ENCODE data around the gene PDIA6. TPM values are rescaled to one million over a fixed set of nuclear protein-coding genes. Genes with fewer than 3 reads are reported as not detected.

The PDIA6 gene
- total RNA-seq, 5 donors from 2014 or later (not counting 1 experiment from before 2014, with no cell fraction given), result 32.6 to 72.3 (median 50.9) TPM

DNA sequence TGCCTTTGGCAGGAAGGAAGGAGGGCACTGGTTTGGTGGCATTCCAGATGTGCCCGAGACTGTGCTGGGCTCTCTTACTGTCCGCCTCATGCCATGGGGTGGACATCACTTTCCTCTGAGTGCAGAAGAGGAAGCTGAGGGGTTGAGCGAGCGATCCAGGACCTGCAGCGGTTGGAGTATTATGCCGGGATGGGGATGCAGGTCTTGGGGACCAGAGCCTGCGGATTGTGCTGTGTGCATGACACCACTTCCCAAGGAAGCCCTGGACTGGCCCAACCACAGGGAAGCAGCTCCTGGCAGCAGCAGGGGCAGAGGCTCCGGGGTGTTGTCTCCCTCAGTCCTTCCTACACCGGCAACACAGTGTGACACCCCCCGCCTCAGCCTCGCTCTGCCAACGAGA is 46.7 kb downstream of the PDIA6 start:
- Histone ChIP-seq H3K27me3 (replicated peaks in 1 of 2; ENCODE audit: control insufficient read depth in 2 of 2, extremely low read depth in 1 of 2, insufficient read depth in 2 of 2, low read length in 1 of 2) (peaks cover 0 to 25% of the 10 kb centered on the region in 2 experiments), H3K4me3 (ENCODE audit: control insufficient read depth in 1 of 2, extremely low read depth in 1 of 2, low read length in 1 of 2) (no peak overlapping the region), H3K27ac (ENCODE audit: low read length) (no peak overlapping the region), H3K36me3 (ENCODE audit: control insufficient read depth in 2 of 2, extremely low read depth in 1 of 2, insufficient read depth in 1 of 2, low read length in 1 of 2) (no peaks in the 10 kb centered on the region), H3K9me3 (no peaks in the 10 kb centered on the region), H3K4me1 (ENCODE audit: control insufficient read depth in 1 of 2, extremely low read depth in 1 of 2, insufficient read depth in 2 of 2, low read length in 2 of 2) (no peaks in the 10 kb centered on the region)
- DNase-seq (no peak), ATAC-seq (replicated peaks in 1 of 4) (no peak)
- H3K4me1 Mint-ChIP-seq, result peaks cover 0 to 4% (median 0%) of the 10 kb centered on the region in 3 donors
- no peak overlapping the region for H3K4me3 Mint-ChIP-seq
- no peaks in the 10 kb centered on the region for H3K9me3 Mint-ChIP-seq
- CTCF ChIA-PET, result no interaction called here
- H3K27me3 Mint-ChIP-seq, result peaks cover 4% of the 10 kb centered on the region in 2 donors
- no peak overlapping the region for H3K27ac Mint-ChIP-seq
- POLR2A ChIA-PET, result interaction anchor here in 1 of 2 donors (0.6 kb wide), 1 partner anchor 854 kb away, joined by 3 read pairs; no protein-coding TSS in a partner anchor
- 89% methylated on average over 11 of the region's 12 CpGs for WGBS (ENCODE audit: insufficient coverage)
- no peaks in the 10 kb centered on the region for H3K36me3 Mint-ChIP-seq

DNA sequence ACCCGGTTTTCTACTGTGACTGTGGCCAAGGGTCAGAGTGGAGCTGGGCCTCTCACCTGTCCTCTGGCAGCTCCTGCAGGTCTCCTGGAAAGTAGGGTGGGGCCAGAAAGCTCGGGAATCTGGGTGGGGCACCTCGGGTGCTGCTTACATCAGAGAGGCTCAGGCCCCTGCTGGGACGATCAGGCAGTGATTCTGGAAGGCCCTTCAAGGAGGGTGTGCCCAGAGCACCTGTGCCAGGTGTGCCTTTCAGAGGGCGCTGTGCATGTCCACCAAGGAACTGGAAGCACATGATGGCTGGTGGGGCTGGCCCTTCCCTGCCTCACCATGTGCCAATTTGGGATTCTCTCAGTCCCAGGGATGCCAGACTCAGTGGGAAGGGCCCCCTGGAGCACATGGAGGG is 47.1 kb downstream of the PDIA6 start:
- no peak for DNase-seq
- ATAC-seq (replicated peaks in 1 of 4), result no peak
- Histone ChIP-seq H3K27me3 (replicated peaks in 1 of 2; ENCODE audit: control insufficient read depth in 2 of 2, extremely low read depth in 1 of 2, insufficient read depth in 2 of 2, low read length in 1 of 2) (peaks cover 0 to 25% of the 10 kb centered on the region in 2 experiments), H3K36me3 (ENCODE audit: control insufficient read depth in 2 of 2, extremely low read depth in 1 of 2, insufficient read depth in 1 of 2, low read length in 1 of 2) (no peaks in the 10 kb centered on the region), H3K4me1 (ENCODE audit: control insufficient read depth in 1 of 2, extremely low read depth in 1 of 2, insufficient read depth in 2 of 2, low read length in 2 of 2) (no peaks in the 10 kb centered on the region), H3K4me3 (ENCODE audit: control insufficient read depth in 1 of 2, extremely low read depth in 1 of 2, low read length in 1 of 2) (no peak overlapping the region), H3K27ac (ENCODE audit: low read length) (no peak overlapping the region), H3K9me3 (no peaks in the 10 kb centered on the region)
- ChIA-PET POLR2A (interaction anchor here in 1 of 2 donors (0.5 kb wide), 1 partner anchor 795 kb away, joined by 4 read pairs; no protein-coding TSS in a partner anchor), CTCF (no interaction called here)
- H3K4me1 Mint-ChIP-seq, result peaks cover 0 to 4% (median 0%) of the 10 kb centered on the region in 3 donors
- H3K9me3 Mint-ChIP-seq, result no peaks in the 10 kb centered on the region
- peaks cover 4% of the 10 kb centered on the region in 2 donors for H3K27me3 Mint-ChIP-seq
- H3K27ac Mint-ChIP-seq, result no peak overlapping the region
- no peak overlapping the region for H3K4me3 Mint-ChIP-seq
- WGBS (ENCODE audit: insufficient coverage), result 55% methylated on average over 5 of the region's 5 CpGs
- no peaks in the 10 kb centered on the region for H3K36me3 Mint-ChIP-seq

DNA sequence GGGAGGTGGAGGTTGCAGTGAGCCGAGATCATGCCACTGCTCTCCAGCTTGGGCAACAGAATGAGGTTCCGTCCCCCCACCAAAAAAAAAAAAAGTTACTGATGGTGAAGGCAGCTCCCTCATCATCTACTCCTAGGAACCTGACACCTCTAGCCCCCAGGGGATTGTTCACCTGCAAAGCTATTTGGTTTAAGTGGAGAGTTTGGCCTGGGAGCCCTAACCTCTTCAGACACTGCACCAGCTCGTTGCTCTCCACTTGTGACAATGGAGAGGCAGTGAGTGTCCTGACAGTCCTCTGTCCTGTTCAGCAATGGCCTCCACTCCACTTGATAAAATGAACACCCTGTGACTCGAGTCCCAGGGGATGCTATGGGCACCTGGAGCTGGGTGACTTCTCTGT is 47.7 kb downstream of the PDIA6 start:
- Histone ChIP-seq H3K36me3 (ENCODE audit: control insufficient read depth in 2 of 2, extremely low read depth in 1 of 2, insufficient read depth in 1 of 2, low read length in 1 of 2) (no peaks in the 10 kb centered on the region), H3K27me3 (replicated peaks in 1 of 2; ENCODE audit: control insufficient read depth in 2 of 2, extremely low read depth in 1 of 2, insufficient read depth in 2 of 2, low read length in 1 of 2) (peaks cover 0 to 25% of the 10 kb centered on the region in 2 experiments), H3K4me1 (ENCODE audit: control insufficient read depth in 1 of 2, extremely low read depth in 1 of 2, insufficient read depth in 2 of 2, low read length in 2 of 2) (no peaks in the 10 kb centered on the region), H3K4me3 (ENCODE audit: control insufficient read depth in 1 of 2, extremely low read depth in 1 of 2, low read length in 1 of 2) (no peak overlapping the region), H3K9me3 (no peaks in the 10 kb centered on the region), H3K27ac (ENCODE audit: low read length) (no peak overlapping the region)
- no peaks in the 10 kb centered on the region for H3K36me3 Mint-ChIP-seq
- H3K9me3 Mint-ChIP-seq, result no peaks in the 10 kb centered on the region
- no peak overlapping the region for H3K4me3 Mint-ChIP-seq
- peaks cover 4% of the 10 kb centered on the region in 2 donors for H3K27me3 Mint-ChIP-seq
- H3K27ac Mint-ChIP-seq, result no peak overlapping the region
- CTCF ChIA-PET, result no interaction called here
- no CpG with 5 or more reads among the region's 4 CpGs for WGBS (ENCODE audit: insufficient coverage)
- H3K4me1 Mint-ChIP-seq, result peaks cover 0 to 4% (median 0%) of the 10 kb centered on the region in 3 donors
- POLR2A ChIA-PET, result interaction anchor here in 1 of 2 donors (0.5 kb wide), 1 partner anchor 795 kb away, joined by 4 read pairs; no protein-coding TSS in a partner anchor
- no peak for DNase-seq
- ATAC-seq (replicated peaks in 1 of 4), result no peak

- H3K4me1 Mint-ChIP-seq, result peaks cover 0 to 4% (median 0%) of the 10 kb centered on the region in 3 donors
- CTCF ChIA-PET, result no interaction called here
- peaks cover 4% of the 10 kb centered on the region in 2 donors for H3K27me3 Mint-ChIP-seq
- DNase-seq (no peak), ATAC-seq (replicated peaks in 1 of 4) (no peak)
- H3K4me1 ChIP-seq (ENCODE audit: control insufficient read depth in 1 of 2, extremely low read depth in 1 of 2, insufficient read depth in 2 of 2, low read length in 2 of 2), result no peaks in the 10 kb centered on the region
- H3K9me3 Mint-ChIP-seq, result no peaks in the 10 kb centered on the region
- H3K36me3 ChIP-seq (ENCODE audit: control insufficient read depth in 2 of 2, extremely low read depth in 1 of 2, insufficient read depth in 1 of 2, low read length in 1 of 2), result no peaks in the 10 kb centered on the region
- POLR2A ChIA-PET, result no interaction called here
- H3K27ac Mint-ChIP-seq, result no peak overlapping the region
- H3K27ac ChIP-seq (ENCODE audit: low read length), result no peak overlapping the region
- WGBS (ENCODE audit: insufficient coverage), result 88% methylated on average over 13 of the region's 18 CpGs
- H3K4me3 Mint-ChIP-seq, result no peak overlapping the region
- H3K27me3 ChIP-seq (replicated peaks in 1 of 2; ENCODE audit: control insufficient read depth in 2 of 2, extremely low read depth in 1 of 2, insufficient read depth in 2 of 2, low read length in 1 of 2), result peaks cover 0 to 25% of the 10 kb centered on the region in 2 experiments
- H3K4me3 ChIP-seq (ENCODE audit: control insufficient read depth in 1 of 2, extremely low read depth in 1 of 2, low read length in 1 of 2), result no peak overlapping the region
- no peaks in the 10 kb centered on the region for H3K9me3 ChIP-seq
- no peaks in the 10 kb centered on the region for H3K36me3 Mint-ChIP-seq
Measured at GRCh38 chr2:10764096-10764785, 48.3 kb downstream of the PDIA6 start.

DNA sequence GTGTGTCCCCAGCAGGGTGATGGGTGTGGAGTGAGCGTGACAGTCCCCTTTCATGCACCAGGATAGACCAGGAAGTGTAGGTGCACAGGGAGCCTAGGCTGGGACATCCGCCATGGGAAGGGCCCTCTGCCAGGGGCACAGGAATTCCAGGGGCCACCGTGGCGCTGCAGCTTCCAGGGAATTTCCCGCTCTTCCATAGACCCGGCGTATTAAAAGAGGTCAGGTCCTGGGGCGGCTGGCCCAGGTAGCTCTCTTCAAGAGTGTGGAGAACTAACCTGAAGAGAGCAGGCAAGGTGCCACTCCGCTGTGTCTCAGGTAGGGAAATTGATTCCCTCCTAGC is 49.2 kb downstream of the PDIA6 start:
- Mint-ChIP-seq H3K9me3 (no peaks in the 10 kb centered on the region), H3K27ac (no peak overlapping the region), H3K27me3 (peaks cover 4% of the 10 kb centered on the region in 2 donors), H3K4me3 (no peak overlapping the region), H3K36me3 (no peaks in the 10 kb centered on the region), H3K4me1 (peaks cover 0 to 4% (median 0%) of the 10 kb centered on the region in 3 donors)
- no peak overlapping the region for H3K27ac ChIP-seq (ENCODE audit: low read length)
- POLR2A ChIA-PET, result no interaction called here
- no peaks in the 10 kb centered on the region for H3K9me3 ChIP-seq
- CTCF ChIA-PET, result no interaction called here
- H3K27me3 ChIP-seq (replicated peaks in 1 of 2; ENCODE audit: control insufficient read depth in 2 of 2, extremely low read depth in 1 of 2, insufficient read depth in 2 of 2, low read length in 1 of 2), result peaks cover 0 to 25% of the 10 kb centered on the region in 2 experiments
- ATAC-seq (replicated peaks in 1 of 4), result no peak
- H3K36me3 ChIP-seq (ENCODE audit: control insufficient read depth in 2 of 2, extremely low read depth in 1 of 2, insufficient read depth in 1 of 2, low read length in 1 of 2), result no peaks in the 10 kb centered on the region
- no peak for DNase-seq
- H3K4me1 ChIP-seq (ENCODE audit: control insufficient read depth in 1 of 2, extremely low read depth in 1 of 2, insufficient read depth in 2 of 2, low read length in 2 of 2), result no peaks in the 10 kb centered on the region
- H3K4me3 ChIP-seq (ENCODE audit: control insufficient read depth in 1 of 2, extremely low read depth in 1 of 2, low read length in 1 of 2), result no peak overlapping the region
- 83% methylated on average over 8 of the region's 9 CpGs for WGBS (ENCODE audit: insufficient coverage)

DNA sequence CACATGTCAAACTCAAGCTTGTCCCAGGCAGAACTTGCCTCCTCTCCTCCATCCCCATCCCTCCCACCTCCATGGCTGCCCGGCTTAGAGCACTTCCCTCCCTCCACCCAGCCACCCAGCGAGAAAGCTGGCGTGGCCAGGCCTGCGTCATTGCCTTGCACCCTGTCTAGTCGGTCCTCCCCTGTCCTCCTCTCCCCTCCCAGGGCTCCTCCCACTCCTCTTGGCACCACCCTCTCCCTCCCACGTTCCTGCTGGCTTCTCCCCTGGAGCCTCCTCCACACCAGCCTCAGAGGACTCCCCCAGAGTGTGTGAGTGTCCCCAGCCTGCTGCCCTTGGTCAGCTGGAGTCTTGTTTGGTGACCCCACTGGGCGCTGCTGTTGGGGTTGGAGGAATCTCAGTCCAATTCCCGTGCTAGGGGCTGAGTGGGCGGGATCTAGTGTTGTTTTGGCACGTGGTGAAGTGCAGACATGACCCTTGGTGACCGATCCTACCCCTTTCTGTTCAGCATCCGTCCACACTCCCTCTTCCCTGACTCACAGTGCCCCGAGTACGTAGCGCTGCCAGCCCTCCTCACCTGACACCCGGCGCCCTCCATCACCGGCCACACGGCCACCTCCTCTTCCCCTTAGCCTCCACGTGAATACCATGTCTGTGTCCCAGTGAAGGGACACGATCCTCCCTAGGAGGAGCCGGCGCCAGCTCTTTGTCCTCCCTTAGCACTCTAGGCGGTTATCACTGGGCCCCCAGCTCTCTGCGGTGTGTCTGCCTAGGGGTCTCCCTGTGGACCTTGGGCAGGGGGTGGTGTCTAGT is 49.7 kb downstream of the PDIA6 start:
- no peaks in the 10 kb centered on the region for H3K4me1 ChIP-seq (ENCODE audit: control insufficient read depth in 1 of 2, extremely low read depth in 1 of 2, insufficient read depth in 2 of 2, low read length in 2 of 2)
- Mint-ChIP-seq H3K27ac (no peak overlapping the region), H3K27me3 (peaks cover 4% of the 10 kb centered on the region in 2 donors)

More for the DNA sequence above, 49.7 kb downstream of the PDIA6 start:
- no peaks in the 10 kb centered on the region for H3K9me3 Mint-ChIP-seq
- H3K27me3 ChIP-seq (replicated peaks in 1 of 2; ENCODE audit: control insufficient read depth in 2 of 2, extremely low read depth in 1 of 2, insufficient read depth in 2 of 2, low read length in 1 of 2), result peaks cover 0 to 25% of the 10 kb centered on the region in 2 experiments
- DNase-seq (no peak), ATAC-seq (replicated peaks in 1 of 4) (no peak)
- H3K9me3 ChIP-seq, result no peaks in the 10 kb centered on the region
- no peaks in the 10 kb centered on the region for H3K36me3 ChIP-seq (ENCODE audit: control insufficient read depth in 2 of 2, extremely low read depth in 1 of 2, insufficient read depth in 1 of 2, low read length in 1 of 2)
- ChIA-PET POLR2A (no interaction called here), CTCF (no interaction called here)
- 80% methylated on average over 15 of the region's 25 CpGs for whole genome bisulfite sequencing (ENCODE audit: insufficient coverage)
- H3K4me3 Mint-ChIP-seq, result no peak overlapping the region
- no peak overlapping the region for H3K27ac ChIP-seq (ENCODE audit: low read length)
- H3K4me1 Mint-ChIP-seq, result peaks cover 0 to 4% (median 0%) of the 10 kb centered on the region in 3 donors
- no peaks in the 10 kb centered on the region for H3K36me3 Mint-ChIP-seq
- H3K4me3 ChIP-seq (ENCODE audit: control insufficient read depth in 1 of 2, extremely low read depth in 1 of 2, low read length in 1 of 2), result no peak overlapping the region

Measured in T-cell (primary cell).